ENCODE measurements around the gene RTKN. TPM values are rescaled to one million over a fixed set of nuclear protein-coding genes. Genes with fewer than 3 reads are reported as not detected.

RTKN gene
- total and polyA plus RNA-seq, 9 of the 15 experiments (the other 6 are each of a cell fraction or from before 2014, with no cell fraction given) = 0.14 to 6.9 (median 3.6) TPM

DNA sequence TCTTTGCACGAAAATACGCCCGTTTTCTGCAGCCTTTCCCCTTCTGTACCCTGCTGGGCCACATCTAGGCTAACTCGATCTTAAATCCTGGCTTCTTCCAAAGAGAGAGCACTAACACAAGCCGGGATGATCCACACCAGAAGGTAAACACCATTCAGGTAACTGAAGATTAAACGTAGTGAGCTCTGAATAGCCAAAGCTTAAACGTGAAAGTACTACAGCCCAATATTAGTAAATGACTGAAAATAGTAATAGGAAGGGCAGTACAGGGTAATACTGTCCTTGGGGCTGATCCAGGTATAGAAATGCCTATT, 31.2 kb upstream of the RTKN start:
- intact Hi-C loops (cut with micrococcal nuclease) = loop anchor here (5.0 kb wide), 1 partner anchor 76 kb away; no protein-coding TSS in a partner anchor
- Histone ChIP-seq H3K9me3 (replicated peaks; ENCODE audit: control insufficient read depth, insufficient read depth, low read depth, low read length) (no peaks in the 10 kb centered on the region), H3K79me2 (ENCODE audit: control insufficient read depth, insufficient read depth, low read length) (peaks cover 13% of the 10 kb centered on the region; the same call in 2 of the 3 replicates), H3K4me3 (peak overlapping the region; percentile 83), H3K9ac (ENCODE audit: insufficient read depth in 1 of 2, low read depth in 2 of 2, low read length in 2 of 2) (peak overlapping the region; percentile 88 to 95; a peak in 3 of 4 replicates), H3K4me2 (ENCODE audit: insufficient read depth, low read length) (peak overlapping the region; percentile 99), H2AFZ (ENCODE audit: low read depth, low read length) (peak overlapping the region; percentile 97), H3K9me1 (ENCODE audit: control insufficient read depth, insufficient read depth, low read length) (peaks cover 4% of the 10 kb centered on the region), H3K27me3 (ENCODE audit: control insufficient read depth in 2 of 2, insufficient read depth in 2 of 2, low read length in 2 of 2) (no peaks in the 10 kb centered on the region), H3K4me1 (replicated peaks in 1 of 2; ENCODE audit: control insufficient read depth in 2 of 2, insufficient read depth in 2 of 2, low read length in 2 of 2) (peaks cover 11 to 16% of the 10 kb centered on the region in 2 experiments; a peak in 3 of 5 replicates), H3K36me3 (ENCODE audit: control insufficient read depth, insufficient read depth, low read length) (peaks cover 24% of the 10 kb centered on the region; the same call in 2 of the 3 replicates), H3K27ac (ENCODE audit: extremely low read depth, low read depth, low read length) (peak overlapping the region; percentile 95), H4K20me1 (replicated peaks; ENCODE audit: control insufficient read depth, insufficient read depth, low read length) (no peaks in the 10 kb centered on the region)
- DNase-seq (ENCODE audit: extremely low read depth in 1 of 4, low spot score in 3 of 4) (peak in 1 of 4 experiments; percentile 7), FAIRE-seq (no peak), ATAC-seq (no peak; the same call in 2 of the 3 replicates)
- POLR2A ChIA-PET = interaction anchor here (0.6 to 4.0 kb wide), 7 partner anchors 9 to 111 kb away, joined by 3 to 28 read pairs (median 5); partner anchors contain the start of genes AUP1, CCDC142, HTRA2 and TTC31
- under 1% methylated on average over 7 of the region's 7 CpGs for WGBS (ENCODE audit: insufficient coverage, low coverage, missing lambda C conversion rate)
- CTCF ChIA-PET (ENCODE audit: low intra/inter-chr PET ratio) = interaction anchor here (0.7 kb wide), 1 partner anchor 1888 kb away, joined by 3 read pairs; no protein-coding TSS in a partner anchor
- TSS peak; percentile 93 for BruUV-seq (replicated peaks)
- in situ Hi-C loops (cut with MboI) = no loop called here
- no peak for TF ChIP-seq MCM7 (IDR thresholded peaks at IDR 0.05)
- TF ChIP-seq GTF2E2 (tag; IDR thresholded peaks at IDR 0.05) = peak; percentile 58
- TF ChIP-seq, protein P1, sequence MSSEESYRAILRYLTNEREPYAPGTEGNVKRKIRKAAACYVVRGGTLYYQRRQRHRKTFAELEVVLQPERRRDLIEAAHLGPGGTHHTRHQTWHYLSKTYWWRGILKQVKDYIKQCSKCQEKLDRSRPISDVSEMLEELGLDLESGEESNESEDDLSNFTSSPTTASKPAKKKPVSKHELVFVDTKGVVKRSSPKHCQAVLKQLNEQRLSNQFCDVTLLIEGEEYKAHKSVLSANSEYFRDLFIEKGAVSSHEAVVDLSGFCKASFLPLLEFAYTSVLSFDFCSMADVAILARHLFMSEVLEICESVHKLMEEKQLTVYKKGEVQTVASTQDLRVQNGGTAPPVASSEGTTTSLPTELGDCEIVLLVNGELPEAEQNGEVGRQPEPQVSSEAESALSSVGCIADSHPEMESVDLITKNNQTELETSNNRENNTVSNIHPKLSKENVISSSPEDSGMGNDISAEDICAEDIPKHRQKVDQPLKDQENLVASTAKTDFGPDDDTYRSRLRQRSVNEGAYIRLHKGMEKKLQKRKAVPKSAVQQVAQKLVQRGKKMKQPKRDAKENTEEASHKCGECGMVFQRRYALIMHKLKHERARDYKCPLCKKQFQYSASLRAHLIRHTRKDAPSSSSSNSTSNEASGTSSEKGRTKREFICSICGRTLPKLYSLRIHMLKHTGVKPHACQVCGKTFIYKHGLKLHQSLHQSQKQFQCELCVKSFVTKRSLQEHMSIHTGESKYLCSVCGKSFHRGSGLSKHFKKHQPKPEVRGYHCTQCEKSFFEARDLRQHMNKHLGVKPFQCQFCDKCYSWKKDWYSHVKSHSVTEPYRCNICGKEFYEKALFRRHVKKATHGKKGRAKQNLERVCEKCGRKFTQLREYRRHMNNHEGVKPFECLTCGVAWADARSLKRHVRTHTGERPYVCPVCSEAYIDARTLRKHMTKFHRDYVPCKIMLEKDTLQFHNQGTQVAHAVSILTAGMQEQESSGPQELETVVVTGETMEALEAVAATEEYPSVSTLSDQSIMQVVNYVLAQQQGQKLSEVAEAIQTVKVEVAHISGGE (CRISPR knock-in tag; IDR thresholded peaks at IDR 0.05) = no peak
- no peak for TF ChIP-seq GABPB2 (CRISPR knock-in tag; conservative IDR thresholded peaks at IDR 0.05)
- no peak for TF ChIP-seq NR1H2 (CRISPR knock-in tag; IDR thresholded peaks at IDR 0.05)
- TF ChIP-seq, protein P2, sequence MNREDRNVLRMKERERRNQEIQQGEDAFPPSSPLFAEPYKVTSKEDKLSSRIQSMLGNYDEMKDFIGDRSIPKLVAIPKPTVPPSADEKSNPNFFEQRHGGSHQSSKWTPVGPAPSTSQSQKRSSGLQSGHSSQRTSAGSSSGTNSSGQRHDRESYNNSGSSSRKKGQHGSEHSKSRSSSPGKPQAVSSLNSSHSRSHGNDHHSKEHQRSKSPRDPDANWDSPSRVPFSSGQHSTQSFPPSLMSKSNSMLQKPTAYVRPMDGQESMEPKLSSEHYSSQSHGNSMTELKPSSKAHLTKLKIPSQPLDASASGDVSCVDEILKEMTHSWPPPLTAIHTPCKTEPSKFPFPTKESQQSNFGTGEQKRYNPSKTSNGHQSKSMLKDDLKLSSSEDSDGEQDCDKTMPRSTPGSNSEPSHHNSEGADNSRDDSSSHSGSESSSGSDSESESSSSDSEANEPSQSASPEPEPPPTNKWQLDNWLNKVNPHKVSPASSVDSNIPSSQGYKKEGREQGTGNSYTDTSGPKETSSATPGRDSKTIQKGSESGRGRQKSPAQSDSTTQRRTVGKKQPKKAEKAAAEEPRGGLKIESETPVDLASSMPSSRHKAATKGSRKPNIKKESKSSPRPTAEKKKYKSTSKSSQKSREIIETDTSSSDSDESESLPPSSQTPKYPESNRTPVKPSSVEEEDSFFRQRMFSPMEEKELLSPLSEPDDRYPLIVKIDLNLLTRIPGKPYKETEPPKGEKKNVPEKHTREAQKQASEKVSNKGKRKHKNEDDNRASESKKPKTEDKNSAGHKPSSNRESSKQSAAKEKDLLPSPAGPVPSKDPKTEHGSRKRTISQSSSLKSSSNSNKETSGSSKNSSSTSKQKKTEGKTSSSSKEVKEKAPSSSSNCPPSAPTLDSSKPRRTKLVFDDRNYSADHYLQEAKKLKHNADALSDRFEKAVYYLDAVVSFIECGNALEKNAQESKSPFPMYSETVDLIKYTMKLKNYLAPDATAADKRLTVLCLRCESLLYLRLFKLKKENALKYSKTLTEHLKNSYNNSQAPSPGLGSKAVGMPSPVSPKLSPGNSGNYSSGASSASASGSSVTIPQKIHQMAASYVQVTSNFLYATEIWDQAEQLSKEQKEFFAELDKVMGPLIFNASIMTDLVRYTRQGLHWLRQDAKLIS (CRISPR knock-in tag; IDR thresholded peaks at IDR 0.05) = no peak
- TF ChIP-seq ATF1 (CRISPR knock-in tag; IDR thresholded peaks at IDR 0.05) = no peak
- TF ChIP-seq ATF1 (tag; IDR thresholded peaks at IDR 0.05) = no peak
- TF ChIP-seq MTA3 (IDR thresholded peaks at IDR 0.05; ENCODE audit: borderline replicate concordance) = no peak
- 0 out of 2 replicates have a peak, but pooled peaks have one; percentile 73 for TF ChIP-seq GABPA (tag; conservative IDR thresholded peaks at IDR 0.05; ENCODE audit: low read depth)
- no peak for TF ChIP-seq ZNF785 (CRISPR knock-in tag; IDR thresholded peaks at IDR 0.05)
- TF ChIP-seq NR2C2 (CRISPR knock-in tag; IDR thresholded peaks at IDR 0.05) = no peak
- TF ChIP-seq NR2C2 (tag; IDR thresholded peaks at IDR 0.05) = peak; percentile 97; the same call in 1 of the 2 replicates
- no peak for TF ChIP-seq SMAD1 (IDR thresholded peaks at IDR 0.05; ENCODE audit: low read depth, low read length, partially characterized antibody)
- no peak for TF ChIP-seq ZNF24 (IDR thresholded peaks at IDR 0.05)

All from K562 (cell line).